ENCODE measurements around the gene NRG3. TPM values are rescaled to one million over a fixed set of nuclear protein-coding genes. Genes with fewer than 3 reads are reported as not detected.

The NRG3 gene
- polyA plus RNA-seq, 3 donors: 12.9 to 15.5 (median 14.6) TPM

DNA sequence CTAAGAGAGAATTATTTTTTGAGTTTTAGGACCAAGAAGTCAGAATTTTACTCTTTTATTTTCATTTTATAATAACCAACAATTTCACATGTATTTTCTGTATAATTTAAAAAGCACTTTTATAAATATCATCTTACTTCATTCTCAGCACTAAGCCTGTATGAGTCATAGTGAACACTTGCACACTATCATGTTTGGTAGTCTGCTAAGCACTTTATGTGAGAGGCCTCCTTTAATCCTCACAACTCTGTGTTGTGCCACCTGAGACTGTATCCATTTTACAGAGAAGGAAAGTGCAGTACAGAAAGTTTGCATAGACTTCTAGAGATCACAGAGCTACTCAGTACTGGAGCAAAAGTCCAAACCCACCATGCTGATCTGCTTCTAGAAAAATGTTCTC lies 939.6 kb downstream of the NRG3 start:
- no peak for DNase-seq

DNA sequence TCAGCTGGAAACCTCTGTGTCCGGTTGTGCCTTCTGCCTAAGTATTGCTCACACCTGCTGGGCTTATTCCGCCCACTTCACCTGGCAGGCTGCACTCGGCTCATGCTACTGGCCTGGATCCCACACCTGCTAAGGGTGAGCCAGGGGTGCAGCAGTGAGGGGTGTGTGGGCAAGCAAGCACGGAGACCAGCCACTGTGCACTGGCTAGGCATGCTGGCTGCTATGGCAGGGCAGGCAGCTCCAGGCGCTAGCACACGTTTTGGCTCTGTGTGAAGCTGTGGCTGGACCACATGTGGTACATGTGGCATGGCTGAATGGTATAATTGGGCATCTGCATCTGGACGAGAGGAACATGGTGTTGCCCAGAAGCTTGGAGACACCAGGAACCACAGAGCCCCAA lies 940.7 kb downstream of the NRG3 start:
- DNase-seq: no peak

DNA sequence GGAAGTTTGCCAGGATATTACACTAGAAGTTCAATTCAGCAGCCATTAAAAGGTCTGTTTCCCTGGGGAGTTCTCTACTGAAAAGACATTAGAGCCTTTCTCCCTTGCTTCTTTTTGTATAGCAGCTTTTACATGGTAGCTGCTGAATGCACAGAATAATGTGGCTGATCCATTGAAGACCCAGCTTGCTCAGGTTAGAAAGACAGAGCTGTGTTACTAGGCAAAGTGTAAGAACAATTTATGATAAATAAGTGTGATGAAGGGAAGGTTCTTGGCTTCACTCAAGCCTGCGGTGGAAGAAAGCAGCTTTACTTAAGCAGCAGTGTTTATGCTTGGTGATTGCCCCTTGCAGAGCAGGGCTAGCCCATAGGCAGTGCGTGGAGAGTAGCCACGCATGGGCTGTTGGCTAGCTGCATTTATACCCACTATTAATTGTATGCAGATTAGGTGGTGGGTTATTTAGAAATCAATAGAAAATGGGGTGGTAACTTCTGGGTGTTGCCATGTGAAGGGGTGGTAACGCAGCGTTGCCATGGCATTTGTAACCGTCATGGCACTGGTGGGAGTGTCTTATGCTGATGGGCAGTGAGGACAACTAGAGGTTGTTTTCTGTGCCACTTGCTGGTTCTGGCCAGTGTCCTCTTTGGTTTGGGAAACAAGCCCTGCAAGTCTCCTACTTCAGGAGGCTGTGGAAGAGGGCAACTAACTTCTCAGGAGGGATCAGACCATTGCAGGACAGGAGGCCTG lies 942.9 kb downstream of the NRG3 start:
- DNase-seq: no peak

DNA sequence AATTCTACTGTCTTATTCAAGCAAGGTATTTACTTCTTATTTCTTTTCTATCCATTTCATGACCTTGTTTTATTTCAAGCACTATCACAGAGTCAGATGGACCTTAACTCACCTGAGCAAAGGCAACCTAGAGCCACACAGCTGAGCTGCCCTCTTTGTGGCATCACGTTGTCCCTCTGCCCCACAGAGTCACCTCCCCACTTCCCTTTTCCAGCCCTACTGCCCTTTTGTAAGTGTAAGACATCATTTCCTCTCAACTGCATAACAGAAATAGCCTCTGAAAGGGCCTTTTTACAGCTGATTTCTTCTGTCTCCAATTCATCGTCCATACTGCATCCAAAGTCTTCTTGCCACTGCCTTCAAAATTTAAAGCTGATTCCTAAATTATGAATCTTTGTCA lies 946.0 kb downstream of the NRG3 start:
- DNase-seq: no peak

DNA sequence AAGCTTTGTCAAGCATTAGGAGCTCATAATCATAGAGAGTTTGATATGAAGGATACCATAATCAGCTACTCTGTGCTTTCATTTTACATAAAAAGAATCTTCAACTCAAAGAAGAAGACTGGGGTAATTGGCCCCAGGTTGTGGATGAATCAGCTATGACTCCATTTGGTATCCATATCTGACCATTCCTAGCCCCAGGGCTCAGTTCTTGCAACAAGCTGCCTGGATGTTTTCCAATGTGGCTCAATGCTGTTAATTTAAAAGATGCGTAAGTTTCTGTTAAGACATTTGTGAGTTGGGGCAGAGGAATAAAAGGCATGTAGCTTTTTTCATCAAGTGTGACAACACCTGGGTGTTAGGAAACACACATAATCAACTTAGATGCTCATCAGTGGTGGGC lies 951.1 kb downstream of the NRG3 start:
- DNase-seq: no peak

DNA sequence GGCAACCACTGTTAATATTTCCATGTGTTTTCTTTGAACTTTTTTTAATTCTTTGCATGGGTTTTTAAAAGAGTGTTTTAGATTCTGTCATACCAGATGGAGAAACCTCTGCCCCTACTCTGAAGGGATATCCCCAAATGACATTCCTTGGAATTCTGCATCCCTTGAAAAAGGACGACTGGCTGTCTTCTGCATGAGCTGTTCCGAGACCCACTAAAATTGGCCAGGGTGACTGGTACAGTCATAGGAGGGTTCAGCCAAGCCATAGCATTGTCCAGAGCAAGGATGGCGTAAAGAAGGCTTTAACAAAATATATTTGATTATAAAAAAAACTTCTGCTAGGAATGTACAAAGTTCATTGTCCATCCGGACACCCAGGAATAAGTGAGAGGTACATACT lies 952.9 kb downstream of the NRG3 start:
- no peak for DNase-seq

DNA sequence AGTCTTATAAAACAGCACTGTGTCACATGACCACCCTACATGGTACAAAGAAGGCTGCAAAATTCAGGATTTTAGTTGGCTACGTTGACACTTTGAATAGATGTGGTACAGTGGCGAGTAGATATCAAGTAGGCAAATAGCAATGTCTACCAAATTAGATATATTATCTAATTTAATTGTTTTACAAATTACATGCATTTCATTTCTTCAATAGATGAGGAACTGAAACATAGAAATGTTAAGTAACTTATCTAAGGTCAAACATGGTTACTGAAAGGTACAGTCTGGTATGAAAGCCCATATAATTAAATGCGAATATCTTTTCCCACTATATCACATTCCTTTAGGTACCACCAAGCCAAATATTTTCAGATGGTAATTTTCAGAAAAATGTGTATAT lies 972.2 kb downstream of the NRG3 start:
- DNase-seq: no peak

DNA sequence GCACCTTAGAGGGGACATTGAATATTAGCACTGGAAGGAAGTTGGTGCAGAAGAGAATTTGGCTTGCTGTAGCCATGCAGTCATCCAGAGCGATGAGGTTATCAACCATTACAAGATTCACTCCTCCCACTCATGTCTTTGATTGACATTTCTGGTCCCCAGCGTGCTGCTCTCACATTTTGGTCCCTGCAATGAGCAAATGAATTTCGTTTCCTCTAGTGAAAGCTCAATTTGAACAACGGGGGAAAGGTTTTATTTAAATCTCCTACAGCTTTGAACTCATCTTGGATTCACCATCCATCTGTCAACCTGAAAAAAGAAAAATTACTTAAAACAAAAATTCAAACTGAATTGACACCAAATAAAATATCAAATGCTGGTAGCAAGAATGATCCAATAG lies 975.2 kb downstream of the NRG3 start:
- no peak for DNase-seq

DNA sequence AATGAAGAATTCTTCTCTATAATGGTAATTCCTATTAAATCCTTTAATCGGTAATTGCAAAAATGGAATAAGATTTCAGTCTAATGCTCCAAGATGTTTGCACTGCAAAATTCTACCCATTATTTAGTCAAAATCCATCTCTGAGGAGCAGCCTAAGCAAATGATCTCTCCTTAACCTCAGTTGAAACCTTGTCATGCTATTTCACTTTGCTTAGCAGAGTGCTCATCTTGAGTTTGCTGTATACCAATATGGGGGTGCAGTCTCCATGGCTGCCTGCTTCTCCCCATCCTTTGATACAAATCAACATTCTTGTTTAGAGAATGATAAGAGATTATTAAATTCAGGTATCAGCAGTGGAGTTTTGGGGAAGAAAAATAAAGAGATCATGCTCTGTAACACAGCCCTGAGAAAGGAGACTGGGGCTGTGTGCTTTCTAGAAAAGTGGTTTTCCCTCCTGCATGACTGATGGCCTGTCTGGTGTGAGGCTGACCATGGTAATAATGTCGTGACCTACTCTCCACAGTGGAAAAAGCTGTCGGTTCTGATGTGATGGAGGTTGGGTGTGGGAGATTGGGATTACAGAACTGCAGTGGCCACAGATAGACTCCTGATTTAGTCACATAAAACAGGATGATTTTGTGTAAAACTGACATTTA lies 982.1 kb downstream of the NRG3 start:
- DNase-seq: no peak

DNA sequence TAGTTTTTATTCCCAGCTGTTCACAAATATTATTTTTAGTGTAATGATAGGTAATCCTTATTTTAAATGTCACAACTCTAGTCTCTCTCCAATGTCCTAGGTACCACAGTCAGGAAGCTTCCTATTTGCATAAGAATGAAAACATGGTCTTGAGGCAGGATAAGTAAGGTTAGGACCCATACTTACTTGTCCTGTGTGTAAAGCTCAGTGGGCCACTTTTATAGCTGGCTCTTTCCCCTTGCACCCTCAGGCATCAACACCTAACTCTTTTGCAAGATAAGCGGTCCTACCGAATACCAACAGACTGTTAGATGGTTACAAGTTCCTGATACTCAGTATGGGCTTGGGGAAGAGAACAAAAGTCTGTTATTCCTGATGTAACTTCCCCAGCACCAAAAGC lies 986.9 kb downstream of the NRG3 start:
- no peak for DNase-seq

DNA sequence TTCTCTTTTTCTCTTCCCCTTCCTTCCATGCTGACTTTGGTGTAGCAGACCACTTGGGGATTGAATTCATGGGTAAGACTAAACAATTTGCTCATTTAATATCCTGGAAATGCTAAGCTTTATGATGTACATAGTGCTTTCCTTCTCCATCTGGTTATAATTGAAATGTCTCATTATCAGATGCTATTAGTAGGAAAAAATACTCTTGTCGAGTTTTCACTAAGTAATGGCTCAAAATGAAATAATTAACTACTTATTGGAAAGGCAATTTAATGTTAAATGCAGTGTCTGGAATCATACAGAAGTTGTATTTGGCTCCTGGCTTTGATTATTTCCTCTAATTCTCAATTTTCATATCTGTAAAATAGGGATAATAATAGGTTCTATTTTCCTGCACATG lies 990.4 kb downstream of the NRG3 start:
- no peak for DNase-seq

DNA sequence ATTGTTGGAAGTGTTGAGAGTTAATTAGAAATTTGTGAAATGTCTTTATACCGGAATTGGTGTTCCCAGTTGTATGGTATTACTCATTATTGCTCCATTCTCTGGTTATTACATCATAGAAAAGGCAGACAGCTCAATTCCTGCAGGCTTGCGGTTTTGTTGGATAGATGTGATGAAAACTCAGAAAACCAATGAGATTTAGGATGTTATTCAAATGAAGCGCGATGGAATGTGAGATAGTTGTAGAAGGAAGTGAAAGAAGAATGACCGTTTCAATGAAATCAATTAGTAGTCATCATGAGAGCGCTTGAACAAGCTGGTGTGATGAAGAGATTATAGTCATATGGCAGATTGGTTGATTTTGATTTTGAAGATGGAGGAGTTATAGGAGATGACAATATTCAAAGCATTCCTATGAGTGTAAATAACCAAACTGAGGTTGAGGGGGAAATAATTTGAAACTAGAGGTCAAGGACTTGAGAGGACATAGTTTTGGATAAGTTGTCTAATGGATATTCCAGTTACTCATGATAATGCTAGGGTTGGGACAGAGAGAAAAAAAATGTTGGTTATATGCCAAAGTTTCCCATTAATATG lies 991.5 kb downstream of the NRG3 start:
- no peak for DNase-seq

DNA sequence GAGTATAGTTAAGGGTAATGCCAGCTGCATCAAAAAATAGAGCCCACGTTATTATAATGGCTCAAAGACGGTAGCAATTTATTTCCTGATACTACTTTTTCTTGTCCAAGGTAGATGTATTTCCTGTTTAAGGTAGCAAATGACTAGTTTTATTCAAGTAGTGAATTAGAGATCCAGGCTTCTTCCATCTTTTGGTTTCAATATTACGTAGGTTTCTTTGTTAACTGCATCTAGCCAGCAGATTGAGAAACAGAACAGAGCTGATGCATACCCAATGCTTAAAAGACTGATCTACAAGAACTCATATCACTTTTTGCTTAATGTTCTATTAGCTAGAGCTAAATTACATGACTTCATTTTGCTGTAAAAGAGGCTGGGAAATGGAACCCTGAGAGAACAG lies 992.1 kb downstream of the NRG3 start:
- DNase-seq: no peak

DNA sequence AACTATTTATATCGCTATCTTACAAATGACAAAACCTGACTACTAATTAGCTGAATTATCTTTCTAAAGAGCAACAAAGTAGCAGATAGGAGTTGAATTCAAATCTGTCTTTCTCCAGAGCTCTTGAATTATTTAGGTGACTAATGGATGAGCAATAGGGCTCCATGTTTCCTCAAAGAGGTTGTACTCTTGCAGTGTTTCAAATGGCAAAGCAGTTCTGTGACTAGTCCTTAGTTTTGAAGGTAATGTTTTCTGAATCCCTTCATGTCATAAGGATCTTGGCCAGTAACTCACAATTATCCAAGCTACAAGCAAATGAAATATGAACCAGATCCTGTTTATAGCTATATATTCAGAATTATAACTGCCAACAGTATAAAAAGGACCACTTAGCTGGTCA lies 999.7 kb downstream of the NRG3 start:
- DNase-seq: no peak

DNA sequence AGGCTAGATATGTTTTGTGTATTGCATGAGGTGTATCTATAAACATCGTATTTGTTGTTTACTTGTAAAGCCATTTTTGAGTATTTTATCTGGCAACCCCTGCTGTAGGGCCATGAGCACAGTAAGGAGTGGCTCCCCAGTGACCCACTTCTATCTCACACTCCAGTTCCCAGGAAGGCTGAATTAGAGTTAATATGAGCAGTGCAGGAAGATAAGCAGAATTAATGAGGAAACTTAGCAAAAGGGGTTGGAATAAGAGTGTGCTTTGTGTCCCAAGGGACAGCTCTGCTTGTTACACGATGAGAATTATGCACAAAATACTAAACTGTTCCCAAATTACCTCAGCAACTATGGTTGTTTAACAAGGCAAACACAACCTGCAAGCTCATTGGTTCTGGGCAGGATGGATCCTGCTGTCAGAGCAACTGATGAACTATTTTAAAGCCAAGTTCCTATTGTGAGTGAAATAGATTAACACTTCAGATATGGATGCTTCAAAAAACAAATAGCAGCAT lies 1005.8 kb downstream of the NRG3 start:
- no peak for DNase-seq

DNA sequence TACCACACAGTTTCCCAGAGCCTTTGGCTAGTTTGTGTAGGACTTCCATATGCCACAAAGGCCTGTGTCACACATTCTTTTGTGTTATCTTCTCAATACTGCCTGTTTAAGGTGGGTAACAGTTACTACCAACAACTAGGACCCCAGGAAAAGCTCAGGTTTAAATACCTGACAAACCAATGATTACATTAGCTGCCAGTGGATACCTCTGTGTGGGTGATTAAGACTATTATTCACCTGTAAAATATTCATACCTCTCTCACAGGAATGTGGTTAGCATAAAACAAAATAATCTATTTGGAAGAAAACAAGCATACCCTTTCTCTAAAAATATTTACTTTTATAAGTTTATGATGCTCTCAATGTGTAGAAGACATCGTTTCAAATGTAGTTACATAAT lies 1007.7 kb downstream of the NRG3 start:
- DNase-seq: no peak

DNA sequence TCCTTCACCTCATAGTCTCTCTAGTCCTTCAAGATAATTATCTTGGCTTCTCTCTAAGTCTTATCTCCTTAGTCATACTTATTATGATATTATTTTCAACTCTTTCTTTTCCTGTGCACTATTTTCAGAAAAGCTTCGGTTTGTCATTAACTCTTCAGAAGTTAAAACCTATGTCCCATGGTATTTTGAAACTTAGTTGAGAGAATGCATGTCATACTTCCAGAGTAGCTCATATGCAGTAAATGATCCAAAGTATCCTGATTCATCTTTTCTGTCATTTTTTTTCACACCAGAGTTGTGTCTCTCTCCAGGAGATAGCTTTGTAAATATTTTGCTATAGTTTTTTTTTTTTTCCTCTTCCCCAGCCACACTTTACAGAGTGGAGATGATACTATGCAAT lies 1008.6 kb downstream of the NRG3 start:
- DNase-seq: no peak

DNA sequence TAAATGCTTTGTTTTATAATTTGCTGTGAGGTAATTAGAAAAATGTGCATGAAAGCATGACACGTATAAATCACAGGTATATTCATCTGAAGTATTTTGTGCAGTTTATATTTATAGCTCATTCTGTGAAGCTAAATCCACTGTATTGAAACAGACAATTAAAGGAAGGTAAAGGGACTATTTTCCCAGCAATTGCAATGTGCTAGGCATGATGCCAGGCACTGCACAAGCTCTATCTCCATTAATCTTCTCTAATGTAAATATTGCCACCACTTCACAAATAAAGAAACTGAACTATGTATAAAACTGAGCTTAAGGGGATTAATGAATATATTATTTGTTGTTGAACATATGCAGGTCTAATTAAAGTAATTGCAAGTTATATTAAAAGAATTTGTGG lies 1012.5 kb downstream of the NRG3 start:
- DNase-seq: no peak

DNA sequence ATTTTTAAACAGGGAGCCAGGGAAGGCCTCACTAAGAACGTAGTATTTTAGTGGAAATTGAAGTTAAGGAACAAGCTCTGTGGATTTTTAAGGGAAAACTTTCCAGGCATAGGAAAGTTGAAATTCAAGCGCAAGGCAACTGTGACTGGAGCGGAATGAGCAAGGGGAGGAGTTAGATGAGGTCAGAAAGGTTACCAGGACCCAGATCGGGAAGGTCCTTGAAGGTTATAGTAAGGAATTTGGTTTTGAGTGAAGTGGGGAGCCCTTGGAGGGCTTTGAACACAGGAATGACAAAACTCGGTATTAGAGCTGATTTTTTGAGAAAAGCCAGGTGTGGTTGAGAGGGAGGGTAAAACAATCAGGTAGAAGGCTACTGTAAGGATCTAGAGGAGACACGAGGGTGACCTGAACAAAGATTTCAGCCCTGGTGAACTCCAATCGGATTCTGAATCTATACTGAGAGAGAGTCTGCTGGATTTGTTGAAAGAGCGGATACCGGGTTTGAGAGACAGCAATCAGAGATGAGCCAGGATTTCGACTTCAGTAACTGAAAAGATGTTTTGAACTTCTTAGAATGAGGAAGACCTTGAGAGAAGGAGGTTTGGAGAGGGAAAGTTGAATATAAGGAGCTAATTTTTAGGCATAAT lies 1013.9 kb downstream of the NRG3 start:
- DNase-seq: no peak

DNA sequence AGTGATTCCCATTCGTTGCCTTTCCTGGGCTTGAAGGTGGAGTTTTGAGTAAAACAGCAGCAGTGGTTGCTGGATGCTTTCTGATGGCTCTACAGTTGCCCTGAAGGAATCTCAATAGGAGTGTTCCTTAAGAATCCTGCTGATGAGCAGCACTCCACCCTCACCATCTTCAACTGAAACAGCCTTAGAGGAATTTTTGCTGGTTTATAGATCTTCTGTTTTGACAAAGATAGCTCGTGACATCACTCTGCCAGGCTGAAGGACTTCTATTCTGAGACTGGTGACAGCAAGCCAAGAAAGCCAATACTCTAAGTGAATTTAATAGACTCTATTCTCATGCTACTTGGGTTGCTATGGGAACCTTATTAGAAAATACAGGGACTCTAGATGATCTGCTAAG lies 1014.7 kb downstream of the NRG3 start:
- no peak for DNase-seq

DNA sequence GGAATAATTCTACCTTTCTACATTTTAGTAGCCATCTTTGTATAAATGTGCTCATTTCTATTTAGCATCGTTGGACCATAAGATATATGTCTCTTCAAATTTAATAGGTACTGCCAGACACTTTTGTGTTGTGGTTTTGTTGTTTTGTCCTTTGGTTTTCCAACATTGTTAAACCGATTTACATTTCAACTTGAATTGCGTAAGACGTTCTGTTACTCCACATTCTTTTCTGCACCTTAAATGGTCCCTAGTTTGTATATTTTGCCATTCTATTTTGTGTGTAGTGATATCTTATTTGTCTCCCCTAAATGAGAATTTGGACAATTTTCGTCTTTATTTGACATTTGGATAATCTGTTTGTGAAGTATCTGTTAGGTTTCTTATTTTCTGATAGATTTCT lies 1015.6 kb downstream of the NRG3 start:
- no peak for DNase-seq

DNA sequence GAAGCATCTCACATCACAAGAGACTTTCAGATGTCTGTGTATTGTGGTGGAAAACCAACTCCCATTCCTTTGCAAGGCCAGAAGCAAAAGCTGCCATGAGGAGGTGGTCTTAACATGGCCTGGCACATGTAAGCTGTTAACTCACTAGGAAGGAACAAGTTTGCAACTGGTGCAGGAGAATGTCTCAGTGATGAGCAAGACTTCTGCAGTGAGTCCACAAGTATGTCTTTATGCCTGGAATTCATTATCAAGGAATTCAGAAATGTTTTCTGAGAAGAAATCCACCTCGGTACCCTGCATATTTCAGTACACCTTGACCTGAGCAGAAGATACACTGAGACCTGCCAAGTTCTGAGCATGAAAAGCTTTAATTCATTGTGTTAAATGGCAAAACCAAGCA lies 1033.1 kb downstream of the NRG3 start:
- DNase-seq: no peak

DNA sequence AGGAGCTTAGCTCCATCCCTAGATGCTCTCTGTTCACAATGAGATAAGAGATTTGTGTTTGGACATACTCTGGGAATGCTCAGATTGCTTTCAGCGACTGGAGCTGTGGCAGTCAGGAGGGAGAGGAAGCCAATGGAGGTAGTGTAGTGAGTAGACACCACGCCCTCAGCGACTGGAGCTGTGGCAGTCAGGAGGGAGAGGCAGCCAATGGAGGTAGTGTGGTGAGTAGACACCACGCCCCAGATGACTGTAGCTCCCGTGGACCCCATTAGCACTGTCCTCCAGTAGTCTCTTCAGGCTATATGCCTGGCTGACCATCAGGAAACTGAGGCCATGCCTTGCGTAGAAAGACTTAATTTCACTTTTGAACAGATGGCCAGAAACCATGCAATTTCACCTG lies 1033.8 kb downstream of the NRG3 start:
- DNase-seq: no peak

Data from renal pelvis (tissue), 4 donors.